IPS-18c (cell line): ENCODE measurements around the gene AGPAT3.

Experiments used
- H3K4me3 ChIP-seq: 2 replicates; pipeline ENCODE4 v1.7.0; 2013; ENCODE audit warnings: low read depth, mild to moderate bottlenecking, low read length, moderate library complexity; ENCODE audit not compliant: insufficient read depth
- H3K9me3 ChIP-seq: one replicate; pipeline ENCODE4 v1.6.1; 2013; ENCODE audit warnings: mild to moderate bottlenecking, low read length, moderate library complexity; ENCODE audit not compliant: control insufficient read depth, insufficient read depth

AGPAT3 gene

GRCh38 chr21:43909741-43910400 lies 44.8 kb downstream of the AGPAT3 start:
- Histone ChIP-seq H3K9me3 (no peaks in the 10 kb centered on the region), H3K4me3 (no peak overlapping the region)

- H3K9me3 ChIP-seq: no peaks in the 10 kb centered on the region
- H3K4me3 ChIP-seq: no peak overlapping the region
Observed at GRCh38 chr21:43910460-43910859, 45.4 kb downstream of the AGPAT3 start.

- no peaks in the 10 kb centered on the region for H3K9me3 ChIP-seq
- no peak overlapping the region for H3K4me3 ChIP-seq
Observed at GRCh38 chr21:43911015-43911934, 46.3 kb downstream of the AGPAT3 start.

GRCh38 chr21:43911935-43912487 lies 47.0 kb downstream of the AGPAT3 start:
- Histone ChIP-seq H3K4me3 (no peak overlapping the region), H3K9me3 (no peaks in the 10 kb centered on the region)

- Histone ChIP-seq H3K9me3 (no peaks in the 10 kb centered on the region), H3K4me3 (no peak overlapping the region)
Observed at GRCh38 chr21:43912500-43912899, 47.5 kb downstream of the AGPAT3 start.

- H3K4me3 ChIP-seq: no peak overlapping the region
- no peaks in the 10 kb centered on the region for H3K9me3 ChIP-seq
Observed at GRCh38 chr21:43912910-43913309, 47.9 kb downstream of the AGPAT3 start.

GRCh38 chr21:43913928-43914327 lies 48.9 kb downstream of the AGPAT3 start:
- Histone ChIP-seq H3K4me3 (no peak overlapping the region), H3K9me3 (no peaks in the 10 kb centered on the region)

- Histone ChIP-seq H3K4me3 (no peak overlapping the region), H3K9me3 (no peaks in the 10 kb centered on the region)
Observed at GRCh38 chr21:43916076-43916475, 51.1 kb downstream of the AGPAT3 start.

- no peak overlapping the region for H3K4me3 ChIP-seq
Observed at GRCh38 chr21:43916691-43917514, 51.9 kb downstream of the AGPAT3 start.

GRCh38 chr21:43917515-43918384 lies 52.7 kb downstream of the AGPAT3 start:
- H3K9me3 ChIP-seq: no peaks in the 10 kb centered on the region
- no peak overlapping the region for H3K4me3 ChIP-seq

More at GRCh38 chr21:43916691-43917514, 51.9 kb downstream of the AGPAT3 start:
- H3K9me3 ChIP-seq: no peaks in the 10 kb centered on the region

- Histone ChIP-seq H3K9me3 (no peaks in the 10 kb centered on the region), H3K4me3 (no peak overlapping the region)
Observed at GRCh38 chr21:43918385-43918947, 53.4 kb downstream of the AGPAT3 start.

- Histone ChIP-seq H3K9me3 (no peaks in the 10 kb centered on the region), H3K4me3 (no peak overlapping the region)
Observed at GRCh38 chr21:43919283-43919682, 54.3 kb downstream of the AGPAT3 start.

GRCh38 chr21:43919871-43920801 lies 55.1 kb downstream of the AGPAT3 start:
- Histone ChIP-seq H3K9me3 (no peaks in the 10 kb centered on the region), H3K4me3 (no peak overlapping the region)

GRCh38 chr21:43921571-43921978 lies 56.6 kb downstream of the AGPAT3 start:
- no peak overlapping the region for H3K4me3 ChIP-seq
- no peaks in the 10 kb centered on the region for H3K9me3 ChIP-seq
